A549 (cell line): ENCODE results near the gene PDCD4. TPM values are rescaled to one million over a fixed set of nuclear protein-coding genes. Genes with fewer than 3 reads are reported as not detected.

Source experiments
- ATAC-seq, 2 experiments: fragments of 200-7000 bp in 1 of 2; fragments of >200 bp in 1 of 2; cut with Nextera tagmentation in 1 of 2; cut with Tn5 transposase in 1 of 2; 3 replicates each; pipeline versions ENCODE4 v1.8.0 to v1.9.1; 2018 to 2020; ENCODE audit warnings: mild to moderate bottlenecking in 1 of 2, moderate library complexity in 1 of 2
- CTCF ChIA-PET: fragments of 300-600 bp; sonication (Branson Sonifier 250); formaldehyde crosslinking; extraction: SDS; loops from one replicate; lab custom pipeline; 2021; ENCODE audit warnings: antibody characterized with exemption, inconsistent platforms; lab: Yijun Ruan, JAX
- POLR2A ChIA-PET: fragments of 350-600 bp; formaldehyde crosslinking; extraction: SDS; loops from one replicate; lab custom pipeline; 2021; ENCODE audit warnings: antibody characterized with exemption, inconsistent platforms; lab: Yijun Ruan, JAX
- DNase-seq, 2 experiments: peaks; one replicate each; pipeline versions ENCODE4 v3.0.0 to v3.0.0-alpha.2; 2011 to 2016; ENCODE audit warnings: low read depth in 1 of 2, low spot score in 1 of 2
- FAIRE-seq: peaks from 2 replicates; lab custom pipeline; 2011; peaks lifted over from hg19 to GRCh38; lab: Jason Lieb, UNC
- H3K27ac ChIP-seq, 2 experiments: fragments of >200 bp; sonication (Bioruptor Twin); formaldehyde crosslinking; 3 replicates each; pipeline ENCODE4 v1.5.1; 2016 to 2017
- H3K4me1 ChIP-seq: fragments of >200 bp; sonication (Bioruptor Twin); formaldehyde crosslinking; 3 replicates; pipeline ENCODE4 v1.6.1; 2016
- H3K4me2 ChIP-seq: fragments of >200 bp; sonication (Bioruptor Twin); formaldehyde crosslinking; 3 replicates; pipeline ENCODE4 v1.6.1; 2016
- H3K4me3 ChIP-seq: fragments of >200 bp; sonication (Bioruptor Twin); formaldehyde crosslinking; 3 replicates; pipeline ENCODE4 v1.5.1; 2016
- H3K9me3 ChIP-seq: fragments of >200 bp; sonication (Bioruptor Twin); formaldehyde crosslinking; 3 replicates; pipeline ENCODE4 v1.6.1; 2016
- ATOH8 ChIP-seq: fragments of 250-450 bp; sonication (Bioruptor Pico); IDR thresholded peaks from 2 replicates; pipeline ENCODE4 v1.5.0; 2020; ENCODE audit warnings: low read depth, mild to moderate bottlenecking, moderate library complexity
- CEBPB ChIP-seq, 2 experiments: fragments of >200 bp in 1 of 2; sonication (Bioruptor Twin) in 1 of 2; formaldehyde crosslinking in 1 of 2; IDR thresholded peaks; 2 replicates each; pipeline ENCODE4 v1.6.1; 2012 to 2016
- EHF ChIP-seq: fragments of 250-450 bp; sonication (Bioruptor Pico); IDR thresholded peaks from 2 replicates; pipeline ENCODE4 v1.5.0; 2020; ENCODE audit warnings: mild to moderate bottlenecking
- FOSB ChIP-seq: fragments of 250-450 bp; sonication (Bioruptor Pico); IDR thresholded peaks from 2 replicates; pipeline ENCODE4 v1.5.0; 2020; ENCODE audit warnings: mild to moderate bottlenecking, moderate library complexity
- FOSL2 ChIP-seq, 2 experiments: fragments of 450-650 bp in 1 of 2; fragments of >200 bp in 1 of 2; sonication (Bioruptor Twin) in 1 of 2; formaldehyde crosslinking; IDR thresholded peaks; 2 replicates each; pipeline versions ENCODE4 v1.5.0 to v1.6.1; 2016 to 2020; ENCODE audit warnings: mild to moderate bottlenecking in 1 of 2, moderate library complexity in 1 of 2
- HES2 ChIP-seq: fragments of >200 bp; sonication (Bioruptor Twin); formaldehyde crosslinking; IDR thresholded peaks from 2 replicates; pipeline ENCODE4 v1.6.1; 2016
- HEYL ChIP-seq: fragments of 250-450 bp; sonication (Bioruptor Pico); IDR thresholded peaks from 2 replicates; pipeline ENCODE4 v1.8.0; 2021; ENCODE audit warnings: mild to moderate bottlenecking, moderate library complexity
- HOXA7 ChIP-seq: fragments of 250-450 bp; sonication (Bioruptor Pico); IDR thresholded peaks from 2 replicates; pipeline ENCODE4 v1.5.0; 2020; ENCODE audit warnings: mild to moderate bottlenecking, moderate library complexity
- JUNB ChIP-seq: fragments of >200 bp; sonication (Bioruptor Twin); formaldehyde crosslinking; IDR thresholded peaks from 2 replicates; pipeline ENCODE4 v1.6.1; 2016
- MAFK ChIP-seq: fragments of 450-650 bp; IDR thresholded peaks from 2 replicates; pipeline ENCODE4 v1.6.1; 2014; ENCODE audit not compliant: partially characterized antibody
- PHF8 ChIP-seq: fragments of 200-600 bp; sonication (generic); IDR thresholded peaks from 2 replicates; pipeline ENCODE4 v1.6.1; 2016; ENCODE audit warnings: low read depth, mild to moderate bottlenecking, antibody characterized with exemption, moderate library complexity, borderline replicate concordance
- RAD21 ChIP-seq, 2 experiments: fragments of >200 bp in 1 of 2; sonication (Bioruptor Twin) in 1 of 2; formaldehyde crosslinking in 1 of 2; IDR thresholded peaks in 1 of 2; conservative IDR thresholded peaks in 1 of 2; 2 replicates in 1 of 2; 3 replicates in 1 of 2; pipeline ENCODE4 v1.6.1; 2012 to 2018; ENCODE audit warnings: inconsistent platforms in 1 of 2
- REST ChIP-seq: fragments of 200-600 bp; sonication (generic); IDR thresholded peaks from 2 replicates; pipeline ENCODE4 v1.6.1; 2016; ENCODE audit warnings: antibody characterized with exemption, mild to moderate bottlenecking, moderate library complexity
- SREBF2 ChIP-seq: fragments of 450-650 bp; IDR thresholded peaks from 2 replicates; pipeline ENCODE4 v1.6.1; 2014; ENCODE audit warnings: mild to moderate bottlenecking, moderate library complexity
- TP53 ChIP-seq: fragments of 250-450 bp; sonication (Bioruptor Pico); IDR thresholded peaks from 2 replicates; pipeline ENCODE4 v1.5.0; 2021; ENCODE audit warnings: mild to moderate bottlenecking, moderate library complexity
- ZC3H11A ChIP-seq: fragments of 450-650 bp; IDR thresholded peaks from 2 replicates; pipeline ENCODE4 v1.6.1; 2014; ENCODE audit warnings: antibody characterized with exemption, mild to moderate bottlenecking
- ZNF302 ChIP-seq: fragments of 250-450 bp; sonication (Bioruptor Pico); IDR thresholded peaks from 2 replicates; pipeline ENCODE4 v1.9.0; 2021; ENCODE audit warnings: inconsistent platforms, mild to moderate bottlenecking, moderate library complexity
- WGBS: methylation state at CpG from one replicate; pipeline ENCODE4 v1.1.6; 2017; ENCODE audit errors: missing lambda C conversion rate; 5-methylcytosine and 5-hydroxymethylcytosine counted together
- polyA plus RNA-seq, 4 experiments: library from polyadenylated mRNA; depleted of rRNA in 3 of 4; stranded (reverse); fragments of >200 nt; fragmentation: RNase III in 1 of 4; extraction: RNeasy Plus Mini Kit Qiagen cat#74134 plus additional on column Dnase treatment in 1 of 4; gene quantifications; 2 replicates in 3 of 4; 3 replicates in 1 of 4; pipeline ENCODE4 v1.2.3, GENCODE V29; 2011 to 2017

PDCD4 gene
- polyA plus RNA-seq, 2 of the 4 experiments (the other 2 are of a cell fraction), result 42.7 to 71.4 TPM

- CTCF ChIA-PET, result interaction anchor here (1.1 to 2.6 kb wide), 4 partner anchors 19 to 152 kb away, joined by 3 to 10 read pairs (median 8); no protein-coding TSS in a partner anchor
- Histone ChIP-seq H3K9me3 (no peaks in the 10 kb centered on the region), H3K4me3 (no peak overlapping the region), H3K4me2 (no peak overlapping the region), H3K4me1 (peaks cover 25% of the 10 kb centered on the region), H3K27ac (no peak overlapping the region)
- ATAC-seq (no peak), FAIRE-seq (no peak), DNase-seq (no peak)
- POLR2A ChIA-PET, result interaction anchor here (1.2 kb wide), 1 partner anchor 21 kb away, joined by 6 read pairs; the partner anchor contains the start of genes BBIP1 and SHOC2
- TF ChIP-seq PHF8, result no peak
- TF ChIP-seq ZC3H11A, result no peak
- TF ChIP-seq FOSL2 (IDR thresholded peaks at IDR 0.05), result no peak
- no peak for TF ChIP-seq FOSL2 (CRISPR knock-in tag; IDR thresholded peaks at IDR 0.05)
- TF ChIP-seq JUNB, result no peak
- TF ChIP-seq HOXA7, result no peak
- no peak for TF ChIP-seq HEYL
- no peak for TF ChIP-seq REST
- TF ChIP-seq RAD21 (conservative IDR thresholded peaks at IDR 0.05 in 1 of 2, IDR thresholded peaks at IDR 0.05 in 1 of 2), result no peak
- no peak for TF ChIP-seq SREBF2
- no peak for TF ChIP-seq MAFK
- no peak for TF ChIP-seq ATOH8 (CRISPR knock-in tag)
- TF ChIP-seq ZNF302 (CRISPR knock-in tag), result no peak
- TF ChIP-seq TP53 (CRISPR knock-in tag), result no peak
Observed at GRCh38 chr10:110898391-110898790, 26.7 kb downstream of the PDCD4 start.

GRCh38 chr10:110900983-110901382, 29.3 kb downstream of the PDCD4 start:
- H3K4me1 ChIP-seq, result peaks cover 25% of the 10 kb centered on the region
- no peaks in the 10 kb centered on the region for H3K9me3 ChIP-seq
- TF ChIP-seq CEBPB (IDR thresholded peaks at IDR 0.05), result no peak
- TF ChIP-seq SREBF2, result no peak
- no peak for TF ChIP-seq FOSB (CRISPR knock-in tag)
- TF ChIP-seq REST, result no peak
- no peak for TF ChIP-seq EHF (CRISPR knock-in tag)
- TF ChIP-seq HES2, result no peak
- no peak overlapping the region for H3K4me3 ChIP-seq
- H3K4me2 ChIP-seq, result no peak overlapping the region
- 89% methylated on average over 2 of the region's 2 CpGs for WGBS
- CTCF ChIA-PET, result interaction anchor here (0.7 to 2.4 kb wide), 5 partner anchors 10 to 290 kb away, joined by 3 to 6 read pairs (median 4); no protein-coding TSS in a partner anchor
- DNase-seq (no peak), ATAC-seq (no peak), FAIRE-seq (no peak)
- no peak overlapping the region; a peak in 1 of 6 replicates for H3K27ac ChIP-seq
- POLR2A ChIA-PET, result interaction anchor here (2.6 kb wide), 1 partner anchor 17 kb away, joined by 20 read pairs; the partner anchor contains the start of genes BBIP1 and SHOC2
